Activated CD8-positive, alpha-beta memory T cell treated with anti-CD3 and anti-CD28 coated beads, Interleukin-2, amount 50 U/mL, for 24 hours (primary cell): ENCODE results near the gene PEX7.
"Not testable (repeated sequence)": the region's sequence is repeated elsewhere in the genome, so short reads cannot be mapped to it uniquely, and the experiment has no call there.

Experiments used
- DNase-seq: peaks from one replicate; pipeline ENCODE4 v3.0.0-alpha.2; 2020; ENCODE audit errors: extremely low read depth

Gene PEX7

GRCh38 chr6:136895901-136896300 is 73.5 kb downstream of the PEX7 start:
- no peak for DNase-seq

GRCh38 chr6:136897071-136897470 is 74.7 kb downstream of the PEX7 start:
- no peak for DNase-seq

GRCh38 chr6:136901212-136901784 is 78.9 kb downstream of the PEX7 start:
- no peak for DNase-seq

GRCh38 chr6:136904477-136904876 is 82.1 kb downstream of the PEX7 start:
- DNase-seq, result not testable (repeated sequence)

- DNase-seq, result no peak
Measured at GRCh38 chr6:136914947-136915346, 92.6 kb downstream of the PEX7 start.

- DNase-seq, result no peak
Measured at GRCh38 chr6:136918706-136919105, 96.3 kb downstream of the PEX7 start.

GRCh38 chr6:136920216-136920615 is 97.8 kb downstream of the PEX7 start:
- DNase-seq, result no peak

- no peak for DNase-seq
Measured at GRCh38 chr6:136920671-136921380, 98.4 kb downstream of the PEX7 start.

GRCh38 chr6:136921381-136921935 is 99.1 kb downstream of the PEX7 start:
- DNase-seq, result no peak

- DNase-seq, result no peak
Measured at GRCh38 chr6:136921936-136922684, 99.7 kb downstream of the PEX7 start, which contains the start of gene SLC35D3. TSS of gene SLC35D3 (plus strand) at chr6:136922301. CDS start at chr6:136922429, 128 bp downstream.

- DNase-seq, result no peak
Measured at GRCh38 chr6:136922685-136923006, 100.3 kb downstream of the PEX7 start.

GRCh38 chr6:136923116-136923953 is 100.9 kb downstream of the PEX7 start:
- DNase-seq, result no peak

GRCh38 chr6:136923954-136924673 is 101.7 kb downstream of the PEX7 start:
- DNase-seq, result no peak

- DNase-seq, result no peak
Measured at GRCh38 chr6:136926383-136926782, 104.0 kb downstream of the PEX7 start.

GRCh38 chr6:136927292-136927691 is 104.9 kb downstream of the PEX7 start:
- DNase-seq, result no peak

- no peak for DNase-seq
Measured at GRCh38 chr6:136930528-136930927, 108.1 kb downstream of the PEX7 start.

- DNase-seq, result no peak
Measured at GRCh38 chr6:136932599-136932998, 110.2 kb downstream of the PEX7 start.

GRCh38 chr6:136945072-136945471 is 122.7 kb downstream of the PEX7 start:
- no peak for DNase-seq

GRCh38 chr6:136945711-136946121 is 123.3 kb downstream of the PEX7 start:
- no peak for DNase-seq

- no peak for DNase-seq
Measured at GRCh38 chr6:136947037-136947436, 124.6 kb downstream of the PEX7 start.

GRCh38 chr6:136949957-136950356 is 127.6 kb downstream of the PEX7 start:
- not testable (repeated sequence) for DNase-seq
